K562 (cell line): ENCODE measurements around the gene SHE. TPM values are rescaled to one million over a fixed set of nuclear protein-coding genes. Genes with fewer than 3 reads are reported as not detected.

ENCODE experiments used
- ATAC-seq: fragments of 200-7000 bp; cut with Tn5 transposase; 3 replicates; pipeline ENCODE4 v1.9.1; 2020; ENCODE audit warnings: moderate library complexity
- BruUV-seq: library from RNA; stranded (reverse); fragments of 400-500 nt; replicated peaks from 2 replicates; lab custom pipeline; 2021; lab: Mats Ljungman, UMichigan
- CTCF ChIA-PET: fragments of 300-600 bp; formaldehyde crosslinking; extraction: SDS; loops from one replicate; lab custom pipeline; 2021; ENCODE audit warnings: low intra/inter-chr PET ratio; lab: Yijun Ruan, JAX
- POLR2A ChIA-PET: fragments of 300-600, 350-650 bp; sonication (Branson Sonifier 250); formaldehyde crosslinking; extraction: SDS; loops from one replicate; lab custom pipeline; 2021; ENCODE audit warnings: antibody characterized with exemption, inconsistent platforms; lab: Yijun Ruan, JAX
- DNase-seq, 4 experiments: peaks; one replicate each; pipeline versions ENCODE4 v3.0.0 to v3.0.0-alpha.2; 2011 to 2018; ENCODE audit warnings: low spot score in 3 of 4, mixed read lengths in 3 of 4; ENCODE audit errors: extremely low read depth in 1 of 4
- FAIRE-seq: peaks from 2 replicates; lab custom pipeline; 2011; peaks lifted over from hg19 to GRCh38; lab: Jason Lieb, UNC
- H2AFZ ChIP-seq: 2 replicates; pipeline ENCODE4 v1.6.0; 2011; ENCODE audit warnings: low read depth, low read length, control low read depth, inconsistent platforms
- H3K27ac ChIP-seq: fragments of 200-600 bp; 3 replicates; pipeline ENCODE4 v1.8.0; 2011; ENCODE audit warnings: low read depth, mild to moderate bottlenecking, control low read depth, inconsistent platforms, low read length, moderate library complexity, mixed read lengths; ENCODE audit errors: extremely low read depth
- H3K27me3 ChIP-seq, 2 experiments: fragments of 300-600 bp in 1 of 2; 2 replicates in 1 of 2; 3 replicates in 1 of 2; pipeline versions ENCODE4 v1.6.0 to v1.8.0; 2011; ENCODE audit warnings: inconsistent platforms in 2 of 2, low read length in 2 of 2, mild to moderate bottlenecking in 1 of 2, mixed read lengths in 1 of 2, moderate library complexity in 1 of 2; ENCODE audit not compliant: control insufficient read depth in 2 of 2, insufficient read depth in 2 of 2
- H3K36me3 ChIP-seq: fragments of 300-600 bp; 3 replicates; pipeline ENCODE4 v1.8.0; 2011; ENCODE audit warnings: mild to moderate bottlenecking, low read length, inconsistent platforms; ENCODE audit not compliant: control insufficient read depth, insufficient read depth
- H3K4me1 ChIP-seq, 2 experiments: fragments of 200-600 bp in 1 of 2; replicated peaks in 1 of 2; 2 replicates in 1 of 2; 3 replicates in 1 of 2; pipeline versions ENCODE4 v1.5.1 to v1.8.0; 2011; ENCODE audit warnings: inconsistent platforms in 2 of 2, low read length in 2 of 2, mild to moderate bottlenecking in 1 of 2, mixed read lengths in 1 of 2, moderate library complexity in 1 of 2; ENCODE audit not compliant: control insufficient read depth in 2 of 2, insufficient read depth in 2 of 2
- H3K4me2 ChIP-seq: 2 replicates; pipeline ENCODE4 v1.6.1; 2011; ENCODE audit warnings: low read length, control low read depth, inconsistent platforms, mixed read lengths; ENCODE audit not compliant: insufficient read depth
- H3K4me3 ChIP-seq: fragments of 200-600 bp; sonication (generic), shearing (Covaris generic); 2 replicates; pipeline ENCODE4 v1.5.1; 2016; ENCODE audit warnings: control low read depth, inconsistent platforms
- H3K79me2 ChIP-seq: fragments of 200-600 bp; 3 replicates; pipeline ENCODE4 v1.8.0; 2011; ENCODE audit warnings: low read length, inconsistent platforms; ENCODE audit not compliant: control insufficient read depth, insufficient read depth
- H3K9ac ChIP-seq, 2 experiments: 2 replicates each; pipeline versions ENCODE4 v1.6.0 to v1.6.1; 2011; ENCODE audit warnings: low read depth in 2 of 2, low read length in 2 of 2, control low read depth in 1 of 2, inconsistent platforms in 1 of 2, mild to moderate bottlenecking in 1 of 2, mixed read lengths in 1 of 2; ENCODE audit not compliant: insufficient read depth in 1 of 2
- H3K9me1 ChIP-seq: one replicate; pipeline ENCODE4 v1.6.0; 2011; ENCODE audit warnings: inconsistent platforms, mild to moderate bottlenecking, low read length, moderate library complexity; ENCODE audit not compliant: control insufficient read depth, insufficient read depth
- H3K9me3 ChIP-seq: replicated peaks from 2 replicates; pipeline ENCODE4 v1.5.1; 2011; ENCODE audit warnings: low read depth, low read length, inconsistent platforms; ENCODE audit not compliant: control insufficient read depth, insufficient read depth
- H4K20me1 ChIP-seq: replicated peaks from 2 replicates; pipeline ENCODE4 v1.6.1; 2011; ENCODE audit warnings: low read length, inconsistent platforms, mixed read lengths; ENCODE audit not compliant: control insufficient read depth, insufficient read depth
- AFF4 ChIP-seq: sonication (generic); formaldehyde crosslinking; IDR thresholded peaks from 2 replicates; pipeline ENCODE4 v1.8.0; 2023; ENCODE audit warnings: mild to moderate bottlenecking, missing genetic modification reagents
- BRF1 ChIP-seq: IDR thresholded peaks from 3 replicates; pipeline ENCODE4 v1.6.1; 2011; ENCODE audit warnings: borderline replicate concordance, mild to moderate bottlenecking; ENCODE audit not compliant: insufficient read length; ENCODE audit errors: extremely low read depth
- CEBPG ChIP-seq, 3 experiments: fragments of 200-800 bp in 1 of 3; sonication (Bioruptor generic) in 1 of 3; sonication (generic) in 1 of 3; formaldehyde crosslinking in 1 of 3; IDR thresholded peaks in 2 of 3; conservative IDR thresholded peaks in 1 of 3; 2 replicates each; pipeline versions ENCODE4 v1.6.1 to v1.8.0; 2016 to 2022; ENCODE audit warnings: missing compliant biosample characterization in 2 of 3, missing genetic modification characterization in 2 of 3, mild to moderate bottlenecking in 1 of 3, missing genetic modification reagents in 1 of 3
- ILF3 ChIP-seq: fragments of 450-650 bp; IDR thresholded peaks from 2 replicates; pipeline ENCODE4 v1.6.1; 2018; ENCODE audit warnings: antibody characterized with exemption, mild to moderate bottlenecking, moderate library complexity, borderline replicate concordance
- WGBS: fragments of 100-300 bp; shearing (Covaris generic); methylation state at CpG from one replicate; pipeline ENCODE4 v1.1.6; 2016; ENCODE audit warnings: low coverage, mixed read lengths; ENCODE audit not compliant: insufficient coverage; ENCODE audit errors: missing lambda C conversion rate; 5-methylcytosine and 5-hydroxymethylcytosine counted together
- in situ Hi-C: fragments of 300-500 bp; cut with MboI; formaldehyde crosslinking; loops from 4 replicates; pipeline ENCODE4 v1.15.0; 2018; ENCODE audit warnings: inconsistent platforms, mixed read lengths
- intact Hi-C: fragments of 100-400 bp; cut with micrococcal nuclease; formaldehyde crosslinking; loops from 2 replicates; pipeline ENCODE4 v1.14.2; 2022
- polyA plus RNA-seq, 8 experiments: library from polyadenylated mRNA; depleted of rRNA in 4 of 8; stranded (reverse) in 5 of 8; unstranded in 3 of 8; fragments of >200 nt; fragmentation: Nextera tagmentation in 2 of 8; fragmentation: Illumina TruSeq in 1 of 8; extraction: Ambion mirVana in 2 of 8; extraction: Trizol in 1 of 8; gene quantifications; 2 replicates each; pipeline versions ENCODE4 v1.2.1 to v1.2.3, GENCODE V29; 2011 to 2014; ENCODE audit warnings: inconsistent platforms in 1 of 8, missing spikeins in 1 of 8
- total RNA-seq, 7 experiments: library from RNA; depleted of rRNA in 6 of 7; stranded (reverse); fragments of >200 nt in 6 of 7; fragmentation: Illumina TruSeq in 2 of 7; extraction: Trizol in 2 of 7; gene quantifications; 2 replicates each; pipeline versions ENCODE4 v1.2.1 to v1.2.3, GENCODE V29; 2011 to 2021; ENCODE audit warnings: low replicate concordance in 1 of 7
- TF ChIP-seq, protein P1 (sequence below): sonication (generic); formaldehyde crosslinking; IDR thresholded peaks from 2 replicates; pipeline ENCODE4 v1.8.1; 2022; ENCODE audit warnings: missing genetic modification reagents

Gene SHE
- total and polyA plus RNA-seq, 9 of the 15 experiments (the other 6 are each of a cell fraction or from before 2014, with no cell fraction given) = 0.01 to 0.05 TPM; not detected in 7

- in situ Hi-C loops = no loop called here
Observed at GRCh38 chr1:154456631-154457030, 45.6 kb downstream of the SHE start.

More at GRCh38 chr1:154456631-154457030, 45.6 kb downstream of the SHE start:
- Histone ChIP-seq H3K27me3 (peaks cover 12 to 32% of the 10 kb centered on the region in 2 experiments), H3K4me1 (peaks cover 0 to 8% of the 10 kb centered on the region in 2 experiments; a peak in 1 of 5 replicates), H3K9ac (no peak overlapping the region), H3K9me1 (no peaks in the 10 kb centered on the region), H3K4me2 (no peak overlapping the region), H3K9me3 (no peaks in the 10 kb centered on the region), H3K36me3 (no peaks in the 10 kb centered on the region), H3K27ac (no peak overlapping the region), H3K4me3 (no peak overlapping the region), H4K20me1 (no peaks in the 10 kb centered on the region), H3K79me2 (no peaks in the 10 kb centered on the region), H2AFZ (no peak overlapping the region)
- no TSS peak for BruUV-seq
- no peak for ATAC-seq
- FAIRE-seq = no peak
- 27% methylated on average over 6 of the region's 6 CpGs for WGBS
- POLR2A ChIA-PET = interaction anchor here (1.4 kb wide), 1 partner anchor 23 kb away, joined by 3 read pairs; no protein-coding TSS in a partner anchor
- no peak for DNase-seq
- intact Hi-C loops = no loop called here
- TF ChIP-seq, protein P1, sequence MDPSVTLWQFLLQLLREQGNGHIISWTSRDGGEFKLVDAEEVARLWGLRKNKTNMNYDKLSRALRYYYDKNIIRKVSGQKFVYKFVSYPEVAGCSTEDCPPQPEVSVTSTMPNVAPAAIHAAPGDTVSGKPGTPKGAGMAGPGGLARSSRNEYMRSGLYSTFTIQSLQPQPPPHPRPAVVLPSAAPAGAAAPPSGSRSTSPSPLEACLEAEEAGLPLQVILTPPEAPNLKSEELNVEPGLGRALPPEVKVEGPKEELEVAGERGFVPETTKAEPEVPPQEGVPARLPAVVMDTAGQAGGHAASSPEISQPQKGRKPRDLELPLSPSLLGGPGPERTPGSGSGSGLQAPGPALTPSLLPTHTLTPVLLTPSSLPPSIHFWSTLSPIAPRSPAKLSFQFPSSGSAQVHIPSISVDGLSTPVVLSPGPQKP = no peak
- no peak for TF ChIP-seq BRF1
- TF ChIP-seq ILF3 = no peak
- TF ChIP-seq CEBPG (CRISPR knock-in tag; IDR thresholded peaks at IDR 0.05) = no peak
- TF ChIP-seq CEBPG (tag; conservative IDR thresholded peaks at IDR 0.05 in 1 of 2, IDR thresholded peaks at IDR 0.05 in 1 of 2) = no peak
- TF ChIP-seq AFF4 (CRISPR knock-in tag) = no peak
- CTCF ChIA-PET = no interaction called here
